Measurements from ENCODE around the gene KLC1.
"Not testable (repeated sequence)": the region's sequence is repeated elsewhere in the genome, so short reads cannot be mapped to it uniquely, and the experiment has no call there.

Gene KLC1

DNA sequence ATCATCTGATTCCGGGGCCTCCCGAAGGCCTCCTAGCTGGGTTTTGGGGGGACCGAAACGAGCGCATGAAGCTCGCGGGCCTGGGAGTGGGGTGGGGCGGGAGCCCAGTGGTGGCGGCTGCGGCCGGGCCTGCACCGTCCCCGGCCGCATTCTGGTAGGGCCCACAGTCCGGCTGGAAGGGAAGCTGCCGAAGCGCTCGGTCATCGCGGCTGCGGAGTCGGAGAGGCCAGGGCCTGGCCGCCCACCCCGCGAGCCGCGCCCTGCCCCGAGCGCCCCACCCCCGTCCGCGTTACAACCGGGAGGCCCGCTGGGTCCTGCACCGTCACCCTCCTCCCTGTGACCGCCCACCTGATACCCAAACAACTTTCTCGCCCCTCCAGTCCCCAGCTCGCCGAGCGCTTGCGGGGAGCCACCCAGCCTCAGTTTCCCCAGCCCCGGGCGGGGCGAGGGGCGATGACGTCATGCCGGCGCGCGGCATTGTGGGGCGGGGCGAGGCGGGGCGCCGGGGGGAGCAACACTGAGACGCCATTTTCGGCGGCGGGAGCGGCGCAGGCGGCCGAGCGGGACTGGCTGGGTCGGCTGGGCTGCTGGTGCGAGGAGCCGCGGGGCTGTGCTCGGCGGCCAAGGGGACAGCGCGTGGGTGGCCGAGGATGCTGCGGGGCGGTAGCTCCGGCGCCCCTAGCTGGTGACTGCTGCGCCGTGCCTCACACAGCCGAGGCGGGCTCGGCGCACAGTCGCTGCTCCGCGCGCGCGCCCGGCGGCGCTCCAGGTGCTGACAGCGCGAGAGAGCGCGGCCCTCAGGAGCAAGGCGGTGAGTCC, at the start of gene KLC1:
KLC1 (plus strand) TSS at position 528 of the 819 bp plus-strand sequence. CDS start 25,354 bp downstream, outside the sequence.
- DNase-seq: peak; percentile 52

DNA sequence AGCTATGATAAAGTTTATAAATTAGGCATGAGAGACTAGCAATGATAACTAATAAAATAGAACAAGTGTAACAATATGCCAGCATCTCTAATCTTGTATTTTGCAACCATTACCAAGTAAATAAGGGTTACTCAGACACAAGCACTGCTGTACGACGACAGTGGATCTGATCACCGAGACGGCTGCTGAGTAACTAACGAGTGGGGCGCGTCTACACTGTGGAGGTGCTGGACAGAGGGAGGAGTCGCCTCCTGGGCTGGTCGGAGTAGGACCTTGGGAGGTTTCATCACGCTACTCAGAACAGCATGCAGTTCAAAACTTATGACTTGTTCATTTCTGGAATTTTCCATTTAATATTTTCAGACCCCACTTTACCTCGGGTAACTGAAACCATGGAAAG, 47.8 kb upstream of the KLC1 start:
- no peak for DNase-seq

DNA sequence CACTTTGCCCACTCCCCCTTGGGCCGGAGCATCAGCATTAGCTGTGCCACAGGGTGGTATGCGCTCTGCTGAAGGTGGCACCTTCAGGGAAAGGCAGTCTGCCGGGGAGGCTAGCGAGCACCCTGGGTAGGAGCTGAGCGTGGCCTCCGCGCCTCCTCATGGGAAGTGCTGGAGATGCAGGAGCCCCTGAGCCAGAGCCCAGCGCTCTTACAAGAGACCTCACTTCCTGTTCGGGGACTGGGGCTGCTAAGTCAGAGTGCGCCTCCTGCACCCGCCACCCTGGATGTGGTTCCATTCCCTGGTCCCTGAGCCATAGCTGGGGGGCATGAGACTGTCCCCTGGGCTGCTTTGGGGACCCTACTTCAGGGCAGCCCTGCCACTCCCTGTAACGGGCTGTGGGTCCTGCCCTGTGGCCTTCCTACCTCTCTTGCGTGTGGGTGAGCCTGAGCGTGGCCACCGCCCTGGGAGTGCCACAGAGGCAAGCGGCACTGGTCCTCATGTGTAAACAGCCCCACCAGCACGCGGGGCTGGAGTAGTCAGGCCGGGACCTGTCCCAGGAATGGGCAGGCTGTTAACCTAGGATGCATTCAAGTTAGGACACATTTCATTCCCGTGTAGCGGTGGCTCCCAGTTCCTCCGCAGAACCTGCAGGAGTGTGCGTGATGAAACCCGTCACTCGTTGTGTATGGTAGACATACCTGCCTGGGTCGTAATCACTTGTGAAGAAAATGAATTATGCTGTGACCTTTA, 46.9 kb upstream of the KLC1 start:
- DNase-seq: no peak

DNA sequence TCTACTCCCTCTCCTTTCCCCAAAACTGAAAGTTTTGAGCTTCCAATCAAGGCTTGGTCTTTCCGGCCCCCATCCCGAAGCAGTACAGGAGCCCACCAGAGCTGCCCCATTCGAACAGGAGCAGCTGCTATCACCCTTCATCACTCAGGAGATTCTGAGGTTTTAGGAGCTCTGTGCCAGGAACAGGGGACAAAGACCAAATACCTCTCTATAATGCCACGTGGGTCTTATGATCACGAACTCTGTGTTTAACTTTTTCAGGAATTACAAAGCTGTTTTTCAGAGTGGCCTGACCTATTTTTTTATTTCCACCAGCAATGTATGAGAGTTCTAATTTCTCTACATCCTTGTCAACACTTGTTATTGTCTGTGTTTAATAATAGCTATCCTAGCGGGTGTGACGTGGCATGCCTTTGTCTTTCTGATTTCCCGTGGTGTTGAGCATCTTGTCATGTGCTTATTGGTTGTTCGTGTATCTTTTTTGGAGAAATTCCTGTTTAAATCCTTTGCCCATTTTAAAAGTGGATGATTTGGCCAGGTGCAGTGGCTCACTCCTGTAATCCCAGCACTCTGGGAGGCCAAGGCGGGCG, 44.6 kb upstream of the KLC1 start:
- no peak for DNase-seq

DNA sequence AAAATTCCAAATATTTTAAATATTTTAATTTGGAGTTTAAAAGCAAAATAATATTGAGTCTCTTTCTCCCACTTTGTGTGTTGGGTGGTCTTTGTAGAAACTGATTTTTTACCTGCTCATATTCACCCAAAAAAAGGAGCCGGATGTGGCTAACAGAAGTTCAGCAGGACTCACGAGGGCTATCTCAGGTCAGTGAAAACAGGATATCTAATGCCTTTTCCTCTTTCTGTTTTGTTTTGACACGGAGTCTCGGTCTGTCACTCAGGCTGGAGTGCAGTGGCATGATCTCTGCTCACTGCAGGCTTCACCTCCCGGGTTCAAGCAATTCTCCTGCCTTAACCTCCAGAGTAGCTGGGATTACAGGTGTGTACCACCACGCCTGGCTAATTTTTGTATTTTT, 35.4 kb upstream of the KLC1 start:
- DNase-seq: no peak

DNA sequence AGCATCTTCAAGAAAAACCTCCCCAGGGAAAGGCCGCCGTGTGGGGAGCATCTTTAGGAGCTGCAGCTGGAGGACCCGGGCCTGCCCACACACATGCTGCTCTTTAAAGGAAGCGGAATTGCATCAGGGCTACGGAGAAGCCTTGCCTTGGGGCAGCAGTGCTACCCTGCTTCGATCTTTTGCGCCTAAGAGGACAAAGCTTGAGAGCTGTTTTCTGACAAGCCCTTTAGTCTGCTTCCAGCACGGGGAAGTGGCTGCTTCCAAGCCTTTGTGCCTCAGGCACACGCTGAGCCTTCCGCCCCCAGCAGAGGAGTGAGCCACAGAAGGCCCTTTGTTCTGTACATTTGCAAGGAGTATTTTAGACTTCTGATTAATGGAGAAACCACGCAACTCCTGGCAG, 34.7 kb upstream of the KLC1 start:
- peak; percentile 20 for DNase-seq

DNA sequence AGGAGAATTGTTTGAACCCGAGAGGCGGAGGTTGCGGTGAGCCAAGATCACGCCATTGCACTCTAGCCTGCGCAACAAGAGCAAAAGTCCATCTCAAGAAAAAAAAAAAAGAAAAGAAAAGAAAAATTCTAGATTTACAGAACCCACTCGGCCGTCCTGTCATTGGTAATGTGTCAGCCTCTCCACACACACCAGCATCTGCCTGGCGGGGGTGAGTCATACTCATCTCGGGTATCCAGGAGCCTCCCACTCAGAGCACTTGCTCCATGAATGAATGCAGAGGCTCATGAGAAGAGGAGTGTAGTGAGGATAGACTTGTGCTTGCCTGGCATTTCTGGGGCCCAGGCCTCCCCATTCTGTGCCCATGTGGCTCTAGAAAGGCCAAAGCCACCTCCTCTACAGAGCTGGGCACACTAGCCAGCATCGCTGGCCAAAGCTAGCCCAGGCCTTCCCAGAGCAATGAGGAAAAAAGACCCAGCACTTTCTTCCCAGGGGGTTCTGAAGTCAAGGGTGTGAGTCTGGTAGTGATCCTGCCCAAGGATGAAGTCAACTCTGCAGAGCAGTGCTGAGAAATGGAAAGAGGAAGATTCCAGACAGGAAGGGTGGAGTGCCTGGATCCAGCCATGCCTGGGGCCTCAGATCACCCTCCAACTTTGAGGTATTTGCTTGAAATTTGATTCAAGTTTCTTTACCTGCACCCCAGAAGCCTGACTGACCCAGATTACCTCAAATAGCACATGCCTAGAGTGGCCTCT, 31.2 kb upstream of the KLC1 start:
- peak; percentile 9 for DNase-seq

DNA sequence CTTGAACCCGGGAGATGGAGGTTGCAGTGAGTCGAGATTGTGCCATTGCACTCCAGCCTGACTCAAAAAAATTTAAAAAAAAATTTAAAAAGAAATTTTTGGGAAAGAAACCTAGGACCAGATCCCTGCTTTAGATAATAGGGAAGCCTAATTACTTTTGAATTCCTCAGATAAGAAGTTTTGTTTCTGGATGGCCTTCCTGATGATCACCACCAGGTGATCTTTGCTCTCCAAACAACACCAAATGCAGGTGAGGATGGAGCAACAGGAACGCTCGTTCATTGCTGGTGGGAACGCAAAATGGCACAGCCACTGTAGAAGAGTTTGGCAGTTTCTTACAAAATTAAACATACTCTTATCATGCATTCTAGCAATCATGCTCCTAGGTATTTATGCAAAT, 28.5 kb upstream of the KLC1 start:
- DNase-seq: no peak

DNA sequence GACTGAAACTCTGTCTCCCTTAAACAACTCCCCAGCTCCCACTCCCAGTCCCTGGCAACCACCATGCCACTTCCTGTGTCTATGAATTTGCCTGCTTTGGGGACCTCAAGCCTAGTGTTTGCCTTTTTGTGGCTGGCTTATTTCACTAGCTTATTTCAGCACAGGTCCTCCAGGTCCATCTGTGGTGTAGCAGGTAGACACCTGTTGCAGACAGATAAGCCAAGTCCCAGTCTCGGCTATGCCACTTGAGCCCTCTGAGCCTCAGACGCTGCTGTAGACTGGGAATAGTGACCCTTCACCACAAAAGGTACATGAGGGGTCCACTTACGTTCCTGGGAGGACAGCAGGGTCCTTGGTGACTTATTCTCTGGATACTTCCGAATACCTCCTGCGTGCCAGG, 24.4 kb upstream of the KLC1 start:
- DNase-seq: no peak

DNA sequence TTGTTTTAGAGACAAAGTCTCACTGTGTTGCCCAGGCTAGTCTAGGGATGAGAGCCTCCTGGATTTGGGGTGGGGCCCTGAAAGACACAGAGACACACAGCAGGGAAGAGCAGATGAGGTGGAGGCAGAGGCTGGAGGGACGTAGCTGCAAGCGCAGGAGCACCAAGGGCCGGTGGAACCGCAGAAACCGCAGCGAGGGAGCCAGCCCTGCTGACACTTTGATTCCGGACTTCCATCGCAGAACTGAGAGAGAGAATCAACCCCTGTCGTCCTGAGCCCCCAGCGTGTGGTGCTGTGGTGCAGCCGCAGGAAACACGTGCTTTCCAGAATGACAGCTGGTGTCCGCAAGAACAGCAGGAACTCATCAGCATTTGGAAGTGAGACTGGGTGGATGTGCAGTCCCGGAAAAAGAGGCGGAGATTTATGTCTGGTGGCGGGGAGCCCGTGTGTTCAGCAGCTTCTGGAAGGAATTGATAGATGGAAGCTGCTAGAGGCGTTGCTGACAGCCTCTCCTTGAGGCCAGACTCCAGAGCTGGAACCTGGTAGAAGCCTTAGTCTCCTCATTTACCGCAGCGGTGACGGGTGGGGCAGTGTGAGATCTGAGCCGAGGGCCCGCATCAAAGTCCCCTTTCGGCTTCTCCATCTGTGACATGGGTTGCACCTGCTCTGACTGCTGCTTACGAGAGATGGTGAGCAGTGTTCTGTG, 21.9 kb upstream of the KLC1 start:
- DNase-seq: peak; percentile 51

DNA sequence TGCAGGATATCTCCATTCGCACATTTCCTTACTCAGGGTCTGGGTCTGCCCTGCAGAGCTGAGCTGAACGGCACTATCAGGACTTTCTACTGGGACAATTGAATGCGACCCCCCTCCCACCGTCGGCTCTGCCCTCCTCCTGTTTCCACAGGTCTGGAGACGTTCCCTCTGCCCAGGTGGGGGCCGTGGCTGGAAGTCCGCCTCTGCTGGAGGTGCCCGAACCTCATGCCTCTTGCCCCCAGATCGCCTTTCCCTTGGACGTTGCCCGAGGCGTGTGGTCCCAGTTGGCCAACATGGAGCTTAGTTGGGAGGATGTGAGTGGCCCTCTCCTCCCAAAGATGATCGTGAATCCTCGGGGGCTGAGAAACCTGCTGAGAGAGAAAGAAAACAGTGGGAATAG, 21.2 kb upstream of the KLC1 start:
- DNase-seq: no peak

DNA sequence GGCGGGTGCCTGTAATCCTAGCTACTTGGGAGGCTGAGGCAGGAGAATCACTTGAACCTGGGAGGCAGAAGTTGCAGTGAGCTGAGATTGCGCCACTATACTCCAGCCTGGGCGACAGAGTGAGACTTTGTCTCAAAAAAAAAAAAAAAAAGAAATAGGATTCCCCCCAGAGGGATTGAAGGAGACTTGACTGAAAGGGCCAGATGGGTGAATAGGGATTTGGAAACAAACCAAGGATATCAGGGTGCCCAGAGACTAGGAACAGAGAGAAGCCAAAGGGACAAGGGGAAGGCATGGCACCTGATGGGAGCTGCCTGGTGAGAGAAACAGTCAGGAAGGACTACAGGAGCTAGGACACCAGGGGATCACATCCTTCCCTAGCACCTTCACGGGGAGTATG, 19.9 kb upstream of the KLC1 start:
- not testable (repeated sequence) for DNase-seq

DNA sequence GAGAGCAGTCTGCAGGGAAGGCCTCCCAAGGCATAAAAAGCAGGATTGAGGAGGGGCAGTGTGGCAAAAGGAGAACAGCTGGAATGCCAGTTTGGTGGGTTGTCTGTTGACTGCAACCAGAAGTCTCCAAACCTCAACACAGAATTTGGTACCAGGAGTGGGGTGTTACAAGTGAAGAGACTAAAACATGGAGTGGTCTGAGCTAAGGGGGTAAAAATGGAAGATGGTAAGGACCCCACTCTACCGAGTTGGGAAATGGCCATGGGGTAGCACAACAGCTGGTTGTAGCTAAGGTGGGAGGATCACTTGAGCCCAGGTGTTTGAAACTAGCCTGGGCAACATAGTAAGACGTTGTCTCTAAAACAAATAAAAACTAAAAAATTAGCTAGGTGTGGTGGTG, 17.8 kb upstream of the KLC1 start:
- no peak for DNase-seq

DNA sequence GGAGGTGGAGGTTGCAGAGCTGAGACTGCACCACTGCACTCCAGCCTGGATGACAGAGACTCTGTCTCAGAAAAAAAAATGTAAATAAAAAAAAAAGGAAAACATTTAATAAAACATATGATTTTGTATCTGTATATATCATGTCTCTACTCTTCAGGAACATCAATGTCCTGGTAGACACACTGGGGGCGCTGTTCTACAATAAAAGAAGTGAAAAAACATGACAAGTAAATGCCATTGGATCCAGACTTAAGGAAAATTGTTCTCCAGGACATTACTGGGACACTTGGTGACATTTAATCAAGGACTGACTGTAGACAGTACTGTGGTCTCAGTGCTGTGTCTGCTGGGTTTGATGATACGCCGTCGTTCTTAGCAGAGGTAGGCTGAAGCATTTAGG, 15.5 kb upstream of the KLC1 start:
- DNase-seq: no peak

DNA sequence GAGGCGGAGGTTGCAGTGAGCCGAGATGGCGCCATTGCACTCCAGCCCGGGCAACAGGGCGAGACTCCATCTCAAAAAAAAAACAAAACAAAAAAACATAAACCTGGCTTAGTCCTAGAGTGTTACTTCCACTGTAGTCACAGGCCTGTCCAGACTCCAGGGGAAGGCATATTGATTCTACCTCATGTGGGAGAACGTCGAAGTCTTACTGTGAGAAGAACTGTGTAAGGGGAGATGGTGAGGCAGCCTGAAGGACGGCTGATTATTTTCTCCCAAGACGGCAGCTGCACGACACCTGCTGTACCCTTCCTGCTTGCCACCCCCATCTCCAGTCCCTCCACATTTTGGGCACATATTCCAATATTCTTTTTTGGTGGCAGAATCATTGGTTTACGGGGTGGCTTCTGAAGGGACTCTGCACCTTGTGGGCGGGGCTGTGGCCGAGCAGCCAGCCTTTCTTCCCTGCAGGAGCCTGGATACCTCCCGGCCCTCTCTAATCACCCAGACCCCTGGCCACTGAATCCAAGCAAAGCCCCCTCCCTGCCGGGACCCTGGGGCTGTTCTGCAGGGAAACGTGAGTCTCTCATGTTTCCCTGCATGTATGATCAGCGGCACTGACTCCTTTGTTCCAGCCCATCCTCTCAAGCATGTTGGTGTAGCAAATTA, 12.2 kb upstream of the KLC1 start:
- DNase-seq: no peak

DNA sequence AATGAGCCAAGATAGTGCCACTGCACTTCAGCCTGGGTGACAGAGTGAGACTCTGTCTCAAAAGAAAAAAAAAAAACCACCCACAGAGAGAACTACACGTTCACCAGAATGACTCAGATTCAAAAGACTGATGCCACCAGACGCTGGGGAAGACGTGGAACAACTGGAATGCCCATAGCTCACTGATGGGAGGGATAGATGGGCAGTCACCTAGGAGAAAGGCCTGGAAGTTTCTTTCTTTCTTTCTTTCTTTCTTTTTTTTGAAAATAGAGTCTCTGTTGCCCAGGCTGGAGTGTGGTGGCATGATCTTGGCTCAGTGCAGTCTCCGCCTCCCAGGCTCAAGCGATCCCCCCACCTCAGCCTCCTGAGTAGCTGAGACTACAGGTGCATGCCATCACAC, 10.0 kb upstream of the KLC1 start:
- no peak for DNase-seq

DNA sequence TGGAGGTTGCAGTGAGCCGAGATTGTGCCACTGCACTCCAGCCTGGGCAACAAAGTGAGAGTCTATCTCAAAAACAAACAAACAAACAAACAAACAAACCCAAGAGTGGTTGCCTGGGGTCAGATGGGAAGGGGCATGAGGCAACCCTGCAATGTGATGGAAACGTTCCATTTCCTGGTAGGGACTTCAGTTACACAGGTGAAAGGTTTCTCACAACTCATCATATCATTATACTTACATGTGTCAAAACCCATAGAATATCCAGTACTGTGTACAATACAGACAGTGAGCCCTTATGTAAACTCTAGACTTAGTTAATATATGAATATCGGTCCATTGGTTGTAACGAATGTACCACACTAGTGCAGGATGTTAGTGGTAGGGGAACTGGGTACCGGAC, 7.2 kb upstream of the KLC1 start:
- DNase-seq: no peak

DNA sequence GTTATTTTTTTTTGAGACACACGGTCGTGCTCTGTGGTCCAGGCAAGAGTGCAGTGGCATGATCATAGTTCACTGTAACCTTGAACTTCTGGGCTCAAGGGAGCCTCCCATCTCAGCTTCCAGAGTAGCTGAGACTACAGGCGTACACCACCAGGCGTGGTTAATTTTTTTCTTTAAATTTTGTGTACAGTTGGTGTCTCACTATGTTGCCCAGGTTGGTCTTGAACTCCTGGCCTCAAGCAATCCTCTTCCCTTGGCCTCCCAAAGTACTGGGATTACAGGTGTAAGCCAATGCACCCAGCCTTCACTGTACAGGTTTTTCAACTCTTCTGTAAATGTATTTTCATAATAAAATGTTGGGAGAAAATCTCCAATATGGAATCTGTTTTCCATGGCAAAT, 5.7 kb upstream of the KLC1 start:
- DNase-seq: no peak

DNA sequence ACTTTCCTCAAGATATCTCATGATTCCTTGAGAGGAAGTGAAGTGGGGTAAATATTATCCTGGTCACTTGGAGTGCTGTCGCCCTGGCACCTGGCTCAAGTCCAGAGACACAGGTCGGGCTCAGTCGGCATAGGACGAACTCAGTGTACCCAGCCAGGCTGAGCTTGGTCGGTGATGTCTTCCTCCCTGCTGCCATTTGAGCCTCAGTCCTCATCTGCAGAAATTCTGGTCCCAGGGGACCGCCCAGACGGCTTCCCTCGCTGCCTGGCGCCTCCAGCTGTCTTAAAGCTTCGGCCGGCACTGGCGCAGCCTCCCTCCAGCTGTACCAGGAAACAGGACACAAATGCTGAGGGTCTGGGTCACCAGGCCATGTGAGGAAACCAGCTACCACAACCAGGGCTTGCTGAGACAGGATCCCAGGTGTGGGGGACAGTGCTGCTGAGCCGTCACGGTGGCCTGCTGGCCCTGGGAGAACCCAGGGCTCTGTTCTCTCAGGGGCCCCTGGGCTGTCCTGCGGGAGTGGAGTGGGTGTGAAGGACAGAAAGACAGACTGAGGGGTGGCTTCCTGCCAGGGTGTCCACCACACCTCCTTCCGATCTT, 5.0 kb upstream of the KLC1 start:
- DNase-seq: no peak

DNA sequence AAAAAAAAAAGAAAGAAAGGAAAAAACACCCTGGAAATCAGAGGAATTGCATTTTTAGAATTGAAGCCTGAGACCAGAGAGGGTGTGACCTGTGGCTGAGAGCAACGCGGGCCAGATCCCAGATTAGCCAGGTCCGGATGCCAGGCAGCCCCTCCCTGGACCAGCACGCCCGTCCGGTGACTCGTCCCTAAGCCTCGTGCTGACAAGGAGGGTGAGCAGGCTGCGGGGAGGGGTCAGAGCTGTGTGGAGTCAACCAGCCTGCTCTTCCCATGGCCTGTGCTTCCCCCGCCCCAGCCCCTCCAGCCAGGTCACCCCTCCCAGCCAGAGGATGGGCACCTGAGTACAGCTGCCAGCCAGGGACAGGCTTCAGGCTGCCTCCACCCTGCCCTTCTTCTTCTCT, 4.2 kb upstream of the KLC1 start:
- DNase-seq: peak; percentile 54

DNA sequence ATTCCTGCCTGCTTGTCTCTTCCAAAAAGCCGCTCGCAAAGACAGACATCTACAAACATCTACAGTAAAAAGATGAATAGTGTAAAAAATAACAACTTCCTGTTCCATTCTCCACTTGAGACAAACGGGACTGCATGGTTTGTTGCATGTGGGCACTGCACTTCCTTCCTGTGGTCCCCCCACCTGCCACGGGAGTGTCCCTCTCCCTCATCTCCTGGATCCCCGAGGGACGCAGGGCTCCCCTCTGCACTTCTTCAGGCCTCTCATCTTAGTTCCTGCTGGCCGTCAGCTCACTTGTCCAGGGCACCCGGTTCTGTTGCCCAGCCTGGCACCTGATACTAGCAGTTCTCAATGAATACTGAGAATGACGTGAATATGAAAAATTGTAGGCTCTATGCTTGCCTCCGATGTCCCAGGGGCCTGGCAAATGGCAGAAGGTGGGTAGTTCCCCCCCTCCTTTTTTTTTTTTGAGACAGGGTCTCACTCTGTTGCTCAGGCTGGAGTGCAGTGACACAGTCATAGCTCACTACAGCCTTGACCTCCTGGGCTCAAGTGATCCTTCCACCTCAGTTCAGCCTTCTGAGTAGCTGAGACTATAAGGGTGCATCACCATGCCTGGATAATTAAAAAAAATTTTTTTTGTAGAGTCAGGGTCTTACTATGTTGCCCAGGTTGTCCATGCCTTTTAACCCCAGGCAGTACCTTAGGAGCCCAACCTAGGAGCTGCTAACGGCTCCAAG, 3.5 kb upstream of the KLC1 start:
- no peak for DNase-seq
